HG03378 (cell line): ENCODE measurements around the gene IL22.

Source experiments
- ATAC-seq: cut with Tn5 transposase; IDR thresholded peaks from one replicate; pipeline ENCODE4 v1.9.1; 2021; ENCODE audit warnings: mild to moderate bottlenecking, moderate library complexity; ENCODE audit not compliant: unreplicated experiment

The IL22 gene, protein sequence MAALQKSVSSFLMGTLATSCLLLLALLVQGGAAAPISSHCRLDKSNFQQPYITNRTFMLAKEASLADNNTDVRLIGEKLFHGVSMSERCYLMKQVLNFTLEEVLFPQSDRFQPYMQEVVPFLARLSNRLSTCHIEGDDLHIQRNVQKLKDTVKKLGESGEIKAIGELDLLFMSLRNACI

DNA sequence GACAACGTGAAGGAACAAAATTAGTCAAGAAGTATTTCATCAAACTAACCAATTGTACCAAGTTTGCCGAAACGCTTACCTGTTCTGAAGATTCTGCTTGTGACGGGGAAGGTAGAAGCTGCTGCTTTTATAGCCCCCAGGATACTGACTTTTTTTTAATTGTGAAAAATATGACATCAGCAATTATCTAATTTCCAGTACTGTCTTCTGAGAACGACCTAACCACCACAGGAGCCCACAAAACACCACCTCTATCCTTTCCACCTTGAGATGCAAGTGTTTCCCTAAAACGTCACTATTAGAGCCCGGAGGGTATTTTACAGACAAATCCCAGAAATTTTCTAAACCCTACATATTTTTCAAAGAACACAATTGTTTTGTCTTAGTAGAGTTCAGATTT is at the start of gene IL22:
Gene IL22 (minus strand): TSS at position 101 of the 400 bp plus-strand sequence. CDS start 156 bp downstream, outside the sequence.
- ATAC-seq = no peak

DNA sequence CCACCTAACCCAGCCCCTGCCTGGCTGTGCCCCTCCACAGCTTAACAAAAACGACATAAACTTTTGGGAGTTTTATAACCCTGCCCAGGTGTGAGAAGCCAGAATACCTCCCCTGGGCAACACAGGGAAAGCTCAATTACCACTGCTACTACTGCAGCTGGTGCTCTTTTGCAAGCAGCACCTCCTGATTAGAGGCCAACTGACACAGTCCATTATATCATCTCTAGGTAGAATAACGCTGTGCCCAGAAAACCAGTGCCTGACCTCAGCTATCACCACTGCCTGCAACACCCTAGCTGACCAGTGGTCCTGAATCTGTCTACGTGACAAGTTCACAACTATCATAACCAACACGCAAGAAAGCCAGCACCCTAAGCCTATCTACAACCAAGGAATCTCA is 44.5 kb upstream of the IL22 start:
- no peak for ATAC-seq

DNA sequence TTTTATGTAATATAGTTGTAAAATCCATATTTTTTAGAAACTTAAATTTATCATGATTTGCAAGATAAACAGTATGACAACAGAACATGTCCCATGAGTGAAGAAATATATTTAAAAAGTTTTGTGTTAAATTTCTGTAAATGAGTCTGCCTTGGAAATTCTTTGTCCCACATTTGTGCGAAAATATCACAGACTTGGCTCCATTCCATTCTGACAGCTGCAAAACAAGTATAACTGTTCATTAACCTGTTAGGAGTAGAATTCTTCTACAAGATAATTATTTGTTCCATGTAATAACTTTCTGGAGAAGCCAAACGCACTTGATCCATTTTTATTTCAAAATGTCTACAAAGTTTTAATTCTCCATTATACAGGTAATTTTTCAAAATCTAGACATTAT is 40.8 kb upstream of the IL22 start:
- ATAC-seq = no peak

DNA sequence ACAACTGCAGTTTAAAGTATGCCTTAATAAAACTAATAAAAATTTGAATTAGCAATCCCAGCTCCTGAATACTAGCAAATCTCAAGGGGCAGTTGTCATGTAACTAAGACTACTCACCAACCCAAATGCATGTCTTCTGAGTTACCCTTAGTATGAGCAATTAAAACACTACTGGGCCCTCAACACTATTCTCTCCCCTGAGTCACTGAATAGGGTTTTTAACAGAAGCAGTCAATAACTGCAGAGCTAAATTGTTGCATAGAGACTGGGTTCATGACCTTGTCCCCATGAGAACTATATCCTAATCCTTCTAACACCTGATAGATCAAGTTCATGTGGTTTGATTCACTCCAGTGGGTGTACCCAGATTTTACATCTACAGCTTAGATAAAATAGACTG is 39.9 kb upstream of the IL22 start:
- ATAC-seq = no peak

DNA sequence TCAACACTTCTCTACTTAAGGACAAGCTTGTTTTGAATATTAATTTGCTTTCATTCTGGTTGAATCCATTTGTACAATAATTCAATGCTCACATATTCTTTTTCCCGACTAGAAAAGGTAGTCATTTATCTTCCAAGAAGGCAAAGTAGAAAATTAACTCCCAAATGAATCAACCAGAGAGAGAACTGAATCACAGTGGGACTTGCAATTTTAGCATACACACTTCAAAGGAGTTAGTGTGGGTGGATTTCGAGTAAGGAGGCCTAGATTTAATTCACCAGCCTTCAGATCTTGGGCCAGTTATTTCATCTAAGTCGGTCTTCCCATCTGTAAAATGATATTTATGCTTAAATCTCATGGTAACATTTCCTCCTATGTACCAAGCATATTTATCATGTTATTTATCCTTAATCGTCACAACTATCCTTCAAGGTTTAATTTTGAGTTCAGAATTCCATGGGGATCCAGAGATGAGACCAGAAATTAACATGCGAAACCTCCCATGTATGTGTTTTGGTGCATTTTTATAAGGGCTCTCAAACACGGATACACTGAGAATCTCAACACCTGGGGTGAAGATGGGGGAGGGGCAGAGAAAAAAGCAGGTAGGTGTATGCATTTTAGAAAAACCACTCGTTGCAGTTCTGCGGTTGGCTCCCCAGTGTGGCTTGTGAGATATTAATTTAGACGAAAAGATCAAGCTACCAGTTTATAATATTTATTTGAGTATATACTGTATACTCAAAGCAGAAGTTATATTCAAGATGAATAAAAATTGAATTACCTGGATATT is 38.9 kb upstream of the IL22 start:
- ATAC-seq = no peak

DNA sequence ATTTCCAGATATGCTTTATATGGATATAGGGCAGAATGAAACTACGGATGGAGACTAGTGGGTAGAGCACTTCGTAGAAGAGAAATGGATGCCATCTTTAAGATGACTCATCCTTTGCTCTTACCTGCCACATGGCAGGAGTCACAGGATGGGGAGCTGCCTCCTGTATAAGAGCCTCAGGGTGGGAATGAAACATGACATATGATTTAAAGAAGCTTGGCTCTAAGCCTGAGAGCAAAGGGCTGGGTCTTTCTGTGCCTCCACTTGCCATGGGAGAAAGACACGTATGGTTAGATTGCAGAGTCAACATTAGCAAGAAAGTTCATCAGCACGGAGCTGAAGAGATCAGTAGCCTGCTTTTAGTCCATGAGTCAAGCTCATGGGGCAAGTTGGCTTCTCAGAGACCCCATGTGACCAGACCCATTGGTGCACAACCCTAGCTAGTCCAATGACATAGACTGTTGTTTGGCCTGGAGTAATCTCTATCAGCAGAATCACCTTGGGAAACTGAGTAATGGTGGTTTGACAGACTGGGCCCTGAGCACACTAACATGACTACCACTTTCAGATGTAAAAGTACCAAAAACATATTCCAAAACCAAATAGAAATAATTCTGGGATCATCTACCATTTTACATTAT is 38.1 kb upstream of the IL22 start:
- no peak for ATAC-seq

DNA sequence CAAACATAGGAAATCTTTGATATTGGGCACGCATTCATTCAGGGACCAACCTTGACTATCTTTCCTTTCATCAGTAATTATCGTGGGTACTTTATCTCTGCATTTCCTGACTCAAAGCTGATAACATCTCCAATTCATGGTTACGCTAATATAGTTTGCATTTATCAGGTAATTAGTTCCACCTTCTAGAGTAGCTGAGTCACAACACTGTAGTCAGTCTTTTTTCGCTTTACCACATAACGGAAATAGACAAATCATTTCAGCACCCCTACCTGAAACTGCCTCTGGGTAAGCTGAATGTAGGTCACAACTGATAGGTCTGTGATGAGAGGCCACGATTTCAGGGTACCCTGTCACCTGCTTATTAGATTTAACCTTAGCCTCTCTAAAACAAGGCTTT is 36.7 kb upstream of the IL22 start:
- ATAC-seq = peak; percentile 98

DNA sequence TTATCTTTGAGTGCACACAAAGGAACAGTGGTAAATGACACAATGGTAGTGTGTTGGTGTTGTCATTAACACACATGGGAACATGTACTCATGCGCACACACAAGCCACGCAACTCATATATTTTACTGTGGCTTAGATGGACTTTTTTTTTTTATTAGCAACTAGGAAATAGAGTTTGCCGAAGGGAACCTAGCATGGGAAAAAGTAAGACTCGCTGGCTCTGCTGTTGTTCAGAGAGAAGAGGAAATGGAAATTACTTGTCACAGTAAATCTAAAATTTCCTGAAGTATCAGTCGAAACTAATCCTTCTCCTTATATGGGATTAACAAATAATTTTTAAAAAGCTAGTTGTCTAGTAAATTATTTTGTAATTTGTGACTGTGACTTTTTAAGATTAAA is 33.7 kb upstream of the IL22 start:
- ATAC-seq = no peak

DNA sequence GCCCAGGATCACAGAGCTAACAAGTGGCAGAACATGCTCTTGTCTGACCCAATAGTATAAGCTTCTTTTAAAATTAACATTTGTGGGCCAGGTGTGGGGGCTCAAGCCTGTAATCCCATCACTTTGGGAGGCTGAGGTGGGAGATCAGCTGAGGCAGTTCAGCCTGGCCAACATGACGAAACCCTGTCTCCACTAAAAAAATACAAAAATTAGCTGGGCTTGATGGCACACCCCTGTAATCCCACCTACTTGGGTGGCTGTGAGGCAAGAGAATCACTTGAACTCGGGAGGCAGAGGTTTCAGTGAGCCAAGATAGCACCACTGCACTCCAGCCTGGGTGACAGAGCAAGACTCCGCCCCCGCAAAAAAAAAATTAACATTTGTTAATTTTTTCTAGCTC is 33.0 kb upstream of the IL22 start:
- ATAC-seq = no peak

DNA sequence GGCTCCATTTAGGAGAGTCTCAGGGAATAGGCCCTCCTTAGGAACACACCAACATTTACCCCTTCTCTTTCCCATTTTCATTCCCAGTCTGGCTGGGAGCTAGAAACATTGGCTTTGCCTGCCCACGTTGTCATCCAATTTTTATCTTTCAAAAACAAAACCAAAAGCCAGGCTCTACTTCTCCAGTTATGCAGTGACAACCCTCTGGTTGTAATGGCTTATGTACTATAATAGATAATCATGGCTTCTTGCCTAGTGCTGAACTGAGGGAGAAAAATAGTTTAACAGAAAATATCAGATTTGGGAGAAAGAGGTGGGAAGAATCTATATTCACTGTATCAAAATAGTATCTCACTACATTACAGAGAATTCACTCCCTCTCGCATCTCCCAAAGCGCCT is 32.1 kb upstream of the IL22 start:
- no peak for ATAC-seq

DNA sequence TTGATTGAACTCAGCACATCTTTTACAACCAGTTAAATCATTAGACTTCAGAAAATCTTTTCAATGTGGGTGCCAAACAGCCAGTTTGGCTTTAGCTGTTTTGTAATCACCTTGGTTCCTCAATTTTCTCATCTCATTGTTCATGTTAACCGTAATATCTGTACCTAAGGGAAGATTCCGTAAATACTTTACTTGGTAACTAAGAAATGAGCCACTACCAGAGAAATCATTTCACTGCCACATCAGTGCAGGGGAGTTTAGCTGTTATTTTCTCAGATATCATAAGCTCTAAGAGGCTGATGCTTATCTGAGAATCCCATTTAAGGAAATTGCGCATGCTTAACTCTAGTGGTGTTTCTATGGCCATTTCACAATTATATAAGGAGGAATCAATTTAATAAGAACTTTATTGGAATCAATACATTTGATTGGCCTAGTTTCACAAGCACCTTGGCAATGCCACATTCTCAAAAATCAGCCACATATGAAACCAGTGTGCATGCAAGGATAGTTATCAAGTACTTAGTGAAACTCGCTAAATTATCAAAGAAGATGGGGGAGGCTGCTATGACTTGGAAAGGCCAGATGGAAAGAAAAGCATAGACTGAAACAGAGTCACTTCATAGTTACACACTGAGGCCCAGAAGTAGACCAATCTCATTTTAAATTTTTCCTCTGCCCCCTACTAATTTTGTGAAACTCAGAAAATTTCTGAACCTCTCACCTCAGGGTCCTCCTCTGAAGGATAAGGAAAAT is 28.1 kb upstream of the IL22 start:
- no peak for ATAC-seq

DNA sequence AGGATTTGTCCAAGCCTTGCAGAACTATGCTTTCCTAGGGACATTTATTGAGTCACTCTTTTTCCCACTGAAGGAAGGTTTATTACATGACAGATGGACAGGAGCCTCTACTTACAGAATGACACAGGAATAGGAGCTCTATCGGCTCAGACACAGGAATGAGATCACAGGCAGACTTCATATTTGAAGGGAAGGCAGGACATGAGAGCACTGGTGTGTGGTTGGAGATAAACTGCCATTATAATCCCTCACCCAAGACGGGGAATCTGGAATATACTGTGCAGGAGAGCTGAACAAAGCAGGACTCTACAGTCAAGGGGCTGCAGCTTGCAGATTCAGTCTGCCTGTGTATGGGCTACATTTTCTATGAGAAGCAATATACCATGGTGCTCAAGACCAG is 26.8 kb upstream of the IL22 start:
- no peak for ATAC-seq

DNA sequence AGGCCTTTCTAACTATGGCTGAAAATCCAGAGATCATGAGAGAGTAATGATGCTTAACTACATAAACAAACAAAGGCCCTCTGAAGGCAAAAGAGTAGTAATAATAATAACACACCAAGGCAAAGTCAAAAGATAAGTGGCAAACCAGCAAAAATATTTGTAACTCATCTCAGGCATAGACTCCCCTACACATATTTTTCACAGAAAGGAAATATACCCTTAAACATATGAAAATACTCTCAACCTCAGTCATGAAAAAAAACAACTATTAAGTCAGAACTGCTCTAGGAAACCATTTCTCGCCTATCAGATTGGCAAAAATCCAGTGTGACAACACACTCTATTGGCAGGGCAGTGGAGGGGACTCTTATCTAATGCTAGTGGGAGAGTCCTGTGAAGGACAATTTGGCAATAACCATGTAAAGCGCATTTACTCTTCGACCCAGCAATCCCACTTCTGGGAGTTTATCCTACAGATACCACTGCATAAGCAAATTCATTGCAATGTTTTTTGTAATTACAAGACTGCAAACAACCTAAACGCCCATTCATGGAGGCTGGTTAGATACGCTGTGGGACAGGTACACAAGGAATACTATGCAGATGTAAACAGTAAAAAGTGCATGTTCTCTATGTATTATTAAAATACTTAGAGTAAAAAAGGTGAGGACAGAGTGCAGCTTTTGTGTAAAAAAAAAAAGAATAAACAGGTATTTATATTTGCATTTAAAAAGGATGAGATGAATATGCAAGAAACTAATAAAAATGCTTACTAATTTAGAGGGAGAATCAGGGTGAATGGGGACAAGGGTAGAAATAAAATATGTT is 26.0 kb upstream of the IL22 start:
- ATAC-seq = no peak

DNA sequence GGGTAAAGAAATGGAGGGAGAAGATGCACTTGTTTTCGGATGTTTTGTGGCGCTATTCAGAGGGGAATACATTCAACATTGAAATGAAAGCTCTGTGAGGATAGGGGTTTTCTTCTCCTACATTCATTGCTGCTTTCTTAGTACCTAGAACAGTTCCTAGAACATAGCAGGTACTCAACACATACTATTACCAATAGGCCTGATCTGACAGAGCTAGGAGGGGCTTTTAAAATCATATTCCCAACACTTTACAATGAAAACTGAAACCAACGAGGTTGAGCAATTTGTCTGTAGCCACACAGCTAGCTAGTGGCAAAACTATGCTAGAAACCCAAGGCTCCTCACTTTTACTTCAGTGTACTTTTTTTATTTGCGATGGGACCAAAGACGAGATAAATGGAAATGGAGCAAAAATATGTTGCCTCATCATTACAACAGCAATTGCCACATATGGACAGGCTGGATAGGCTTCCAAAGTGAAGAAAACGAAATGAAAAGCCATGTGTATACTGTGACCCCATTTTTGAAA is 23.1 kb upstream of the IL22 start:
- no peak for ATAC-seq

DNA sequence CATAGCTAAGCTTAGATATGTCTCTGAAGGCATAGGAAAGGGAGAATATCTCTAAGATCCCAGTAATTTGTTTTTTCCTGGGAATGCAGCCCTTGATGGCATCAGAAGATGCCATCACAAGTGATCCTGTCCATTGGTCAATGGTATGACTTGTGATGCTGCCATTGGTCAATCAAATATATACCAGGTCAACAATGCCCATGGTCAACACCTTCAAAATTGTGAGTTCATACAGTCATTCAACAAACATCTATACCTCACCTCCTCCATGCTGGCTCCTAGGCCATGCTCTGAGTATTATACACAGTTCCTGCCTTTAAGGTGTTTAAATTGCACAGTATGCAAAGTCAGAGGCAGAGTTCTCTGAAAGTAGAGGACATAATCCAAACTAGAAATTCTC is 19.3 kb upstream of the IL22 start:
- ATAC-seq = no peak

DNA sequence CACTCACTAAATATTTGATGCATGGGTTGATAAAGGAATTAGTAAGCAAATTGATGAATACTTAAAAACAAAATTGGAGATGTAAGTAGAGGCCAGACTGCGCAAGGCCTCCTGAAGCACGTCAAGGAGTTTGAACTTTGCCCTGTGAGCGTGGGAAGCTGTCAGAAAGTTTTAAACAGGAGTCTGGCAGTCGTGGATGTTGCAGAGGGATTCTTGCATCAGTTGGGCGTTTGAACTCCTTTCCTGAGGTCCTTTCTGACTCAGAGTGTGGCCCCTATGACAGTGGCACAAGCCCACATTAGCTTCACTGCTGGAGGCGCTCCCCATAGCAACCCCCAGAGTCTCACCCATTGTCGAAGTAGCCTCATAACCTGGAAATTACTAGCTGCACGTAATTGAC is 17.9 kb upstream of the IL22 start:
- ATAC-seq = no peak

DNA sequence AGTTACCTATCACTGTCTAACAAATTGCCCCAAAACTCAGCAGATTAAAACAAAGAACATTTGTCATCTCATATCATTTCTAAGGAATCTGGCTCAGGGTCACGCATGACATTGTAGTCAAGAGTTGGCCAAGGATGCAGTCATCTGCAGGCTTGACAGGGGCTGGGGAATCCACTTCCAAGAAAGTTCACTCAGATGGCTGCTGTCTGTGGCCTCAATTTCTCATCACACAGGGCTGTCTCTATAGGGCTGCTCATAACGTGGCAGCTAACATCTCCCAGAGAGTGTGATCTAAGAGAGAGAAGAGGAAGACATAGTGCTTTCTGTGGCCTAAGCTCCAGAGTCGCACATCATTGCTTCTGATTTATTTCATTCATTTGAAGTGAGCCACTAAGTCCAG is 17.0 kb upstream of the IL22 start:
- no peak for ATAC-seq

DNA sequence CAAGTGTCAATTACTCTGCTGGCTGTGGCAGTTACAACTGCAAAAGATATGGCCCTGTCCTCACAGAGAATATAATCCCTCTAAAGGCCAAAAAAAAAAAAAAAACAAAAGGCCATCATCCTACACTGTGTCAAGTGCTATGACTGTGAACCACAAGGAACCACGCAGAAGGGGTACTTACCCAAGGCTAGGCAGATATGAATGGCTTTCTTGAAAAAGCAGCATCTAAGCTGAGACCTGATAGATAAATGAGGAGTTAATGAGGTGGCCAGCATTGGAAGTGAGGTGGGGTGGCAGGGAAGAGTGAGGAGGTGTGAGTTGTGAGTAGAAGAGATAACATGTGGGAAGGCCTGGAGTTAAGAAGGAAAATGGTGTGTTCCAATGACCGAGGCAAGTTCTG is 16.4 kb upstream of the IL22 start:
- ATAC-seq = no peak

DNA sequence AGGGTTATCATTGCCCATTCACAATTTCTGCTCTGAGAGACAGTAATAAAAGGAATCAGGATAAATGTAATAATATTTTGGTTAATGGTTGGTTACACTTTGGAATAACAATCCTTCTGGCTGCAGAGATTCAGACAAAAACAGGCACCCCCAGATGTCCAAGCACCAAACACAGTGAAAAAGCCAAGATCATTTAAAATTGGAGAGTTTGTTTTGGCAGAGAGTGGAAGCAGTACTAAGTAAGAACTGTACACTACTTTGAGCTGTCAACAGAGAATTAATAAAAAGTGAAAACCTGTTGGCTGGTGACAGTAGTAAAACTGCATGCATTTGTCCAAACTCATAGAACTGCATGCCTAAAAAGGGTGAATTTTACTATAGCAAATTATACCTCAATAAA is 15.6 kb upstream of the IL22 start:
- ATAC-seq = no peak

DNA sequence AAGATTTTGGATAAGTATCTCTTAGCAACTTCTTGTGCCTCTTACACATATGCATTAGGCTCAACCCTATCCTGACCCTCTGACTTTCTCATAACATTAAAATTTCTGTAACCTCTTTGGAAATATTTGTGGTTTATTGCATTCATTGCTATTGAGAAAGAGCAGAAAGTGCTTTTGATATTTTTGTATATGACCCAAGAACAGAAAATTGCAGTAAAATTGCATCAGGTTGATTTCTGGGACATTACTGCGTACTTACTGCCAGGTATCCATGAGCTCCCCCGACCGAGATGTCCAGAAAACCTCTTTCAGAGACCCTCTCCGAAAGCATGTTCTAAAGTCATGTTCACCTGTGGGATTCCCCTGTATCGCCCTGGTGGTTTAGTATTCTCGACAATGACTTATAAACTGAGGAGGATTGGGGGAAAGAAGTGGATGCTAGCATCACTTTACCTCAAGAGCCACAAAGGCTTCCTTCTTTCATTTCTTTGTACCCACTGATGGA is 14.5 kb upstream of the IL22 start:
- no peak for ATAC-seq
